ENCODE data around the gene WDR3.

Gene WDR3

DNA sequence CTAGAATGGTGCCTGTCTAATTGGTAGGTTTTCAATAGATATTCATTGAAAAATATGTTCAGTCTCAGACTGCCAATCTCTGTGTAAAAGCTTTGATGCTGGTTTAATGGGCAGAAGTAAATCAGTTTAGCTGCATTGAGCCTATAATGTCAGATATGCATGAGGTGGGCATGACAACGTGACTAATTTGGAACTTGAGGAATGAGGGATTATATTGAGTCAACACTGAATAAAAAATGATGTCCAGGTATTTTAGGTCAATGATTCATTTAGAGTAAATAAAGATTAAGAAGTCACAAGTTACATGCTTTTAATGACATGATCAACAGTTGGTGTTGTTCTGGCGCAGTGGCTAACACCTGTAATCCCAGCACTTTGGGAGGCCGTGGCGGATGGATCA lies 3.0 kb downstream of the WDR3 start:
- TF ChIP-seq POLR2AphosphoS5 (IDR thresholded peaks at IDR 0.05; ENCODE audit: low read depth, low read length) = no peak
- no peak for TF ChIP-seq FOXP2 (optimal IDR thresholded peaks at IDR 0.05; ENCODE audit: borderline replicate concordance, extremely low read depth, extremely low read length, insufficient read depth)
- TF ChIP-seq SIN3A (IDR thresholded peaks at IDR 0.05; ENCODE audit: borderline replicate concordance, insufficient read depth, low read length) = no peak
- TF ChIP-seq, protein P1, sequence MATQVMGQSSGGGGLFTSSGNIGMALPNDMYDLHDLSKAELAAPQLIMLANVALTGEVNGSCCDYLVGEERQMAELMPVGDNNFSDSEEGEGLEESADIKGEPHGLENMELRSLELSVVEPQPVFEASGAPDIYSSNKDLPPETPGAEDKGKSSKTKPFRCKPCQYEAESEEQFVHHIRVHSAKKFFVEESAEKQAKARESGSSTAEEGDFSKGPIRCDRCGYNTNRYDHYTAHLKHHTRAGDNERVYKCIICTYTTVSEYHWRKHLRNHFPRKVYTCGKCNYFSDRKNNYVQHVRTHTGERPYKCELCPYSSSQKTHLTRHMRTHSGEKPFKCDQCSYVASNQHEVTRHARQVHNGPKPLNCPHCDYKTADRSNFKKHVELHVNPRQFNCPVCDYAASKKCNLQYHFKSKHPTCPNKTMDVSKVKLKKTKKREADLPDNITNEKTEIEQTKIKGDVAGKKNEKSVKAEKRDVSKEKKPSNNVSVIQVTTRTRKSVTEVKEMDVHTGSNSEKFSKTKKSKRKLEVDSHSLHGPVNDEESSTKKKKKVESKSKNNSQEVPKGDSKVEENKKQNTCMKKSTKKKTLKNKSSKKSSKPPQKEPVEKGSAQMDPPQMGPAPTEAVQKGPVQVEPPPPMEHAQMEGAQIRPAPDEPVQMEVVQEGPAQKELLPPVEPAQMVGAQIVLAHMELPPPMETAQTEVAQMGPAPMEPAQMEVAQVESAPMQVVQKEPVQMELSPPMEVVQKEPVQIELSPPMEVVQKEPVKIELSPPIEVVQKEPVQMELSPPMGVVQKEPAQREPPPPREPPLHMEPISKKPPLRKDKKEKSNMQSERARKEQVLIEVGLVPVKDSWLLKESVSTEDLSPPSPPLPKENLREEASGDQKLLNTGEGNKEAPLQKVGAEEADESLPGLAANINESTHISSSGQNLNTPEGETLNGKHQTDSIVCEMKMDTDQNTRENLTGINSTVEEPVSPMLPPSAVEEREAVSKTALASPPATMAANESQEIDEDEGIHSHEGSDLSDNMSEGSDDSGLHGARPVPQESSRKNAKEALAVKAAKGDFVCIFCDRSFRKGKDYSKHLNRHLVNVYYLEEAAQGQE (IDR thresholded peaks at IDR 0.05; ENCODE audit: insufficient read depth in 1 of 2, low read depth in 2 of 2, low read length in 2 of 2) = no peak
- no peak for TF ChIP-seq TAF1 (IDR thresholded peaks at IDR 0.05; ENCODE audit: borderline replicate concordance, insufficient read depth, low read length)

DNA sequence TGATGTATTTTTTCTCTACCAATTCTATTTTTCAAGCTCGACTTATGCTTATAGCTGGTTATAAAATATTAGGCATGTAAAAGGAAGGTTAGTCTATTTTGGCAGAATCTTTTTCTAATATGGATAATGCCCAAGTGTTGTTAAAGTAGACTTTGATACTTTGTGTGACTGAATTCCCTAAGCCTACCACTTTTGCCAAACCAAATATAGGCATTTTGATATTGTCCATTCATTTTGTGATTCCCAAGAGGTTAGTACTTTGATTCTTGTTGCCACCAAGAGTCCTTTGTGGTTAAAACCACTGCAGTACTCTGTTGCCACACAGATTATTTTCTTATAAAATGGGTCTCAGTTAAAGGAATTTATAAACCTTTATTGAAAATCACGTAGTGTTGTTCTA lies 4.2 kb downstream of the WDR3 start:
- TF ChIP-seq POLR2AphosphoS5 (IDR thresholded peaks at IDR 0.05; ENCODE audit: low read depth, low read length) = no peak
- no peak for TF ChIP-seq FOXP2 (optimal IDR thresholded peaks at IDR 0.05; ENCODE audit: borderline replicate concordance, extremely low read depth, extremely low read length, insufficient read depth)
- TF ChIP-seq TAF1 (IDR thresholded peaks at IDR 0.05; ENCODE audit: borderline replicate concordance, insufficient read depth, low read length) = no peak
- TF ChIP-seq SIN3A (IDR thresholded peaks at IDR 0.05; ENCODE audit: borderline replicate concordance, insufficient read depth, low read length) = no peak
- TF ChIP-seq, protein P1 (IDR thresholded peaks at IDR 0.05; ENCODE audit: insufficient read depth in 1 of 2, low read depth in 2 of 2, low read length in 2 of 2) = no peak

DNA sequence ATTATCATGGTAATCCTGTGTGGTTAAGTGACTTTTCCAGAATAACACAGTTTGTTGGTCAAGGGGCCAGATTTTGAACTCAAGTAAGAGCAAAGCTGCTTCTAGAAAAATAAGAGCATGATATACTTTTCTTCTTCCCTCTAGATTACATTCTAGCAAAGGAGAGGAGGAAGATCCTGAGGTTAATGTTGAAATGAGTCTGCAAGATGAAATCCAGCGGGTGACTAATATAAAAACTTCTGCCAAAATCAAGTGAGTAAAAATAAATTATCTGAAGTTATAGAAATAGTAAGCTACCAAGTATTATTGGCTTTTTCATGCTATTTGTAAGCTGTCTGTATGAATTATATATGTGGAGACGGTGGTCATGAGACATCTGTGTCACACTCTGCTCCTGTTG lies 12.8 kb downstream of the WDR3 start:
- TF ChIP-seq POLR2AphosphoS5 (IDR thresholded peaks at IDR 0.05; ENCODE audit: low read depth, low read length) = no peak
- TF ChIP-seq FOXP2 (optimal IDR thresholded peaks at IDR 0.05; ENCODE audit: borderline replicate concordance, extremely low read depth, extremely low read length, insufficient read depth) = no peak
- TF ChIP-seq SIN3A (IDR thresholded peaks at IDR 0.05; ENCODE audit: borderline replicate concordance, insufficient read depth, low read length) = no peak
- no peak for TF ChIP-seq TAF1 (IDR thresholded peaks at IDR 0.05; ENCODE audit: borderline replicate concordance, insufficient read depth, low read length)
- TF ChIP-seq, protein P1 (IDR thresholded peaks at IDR 0.05; ENCODE audit: insufficient read depth in 1 of 2, low read depth in 2 of 2, low read length in 2 of 2) = no peak

DNA sequence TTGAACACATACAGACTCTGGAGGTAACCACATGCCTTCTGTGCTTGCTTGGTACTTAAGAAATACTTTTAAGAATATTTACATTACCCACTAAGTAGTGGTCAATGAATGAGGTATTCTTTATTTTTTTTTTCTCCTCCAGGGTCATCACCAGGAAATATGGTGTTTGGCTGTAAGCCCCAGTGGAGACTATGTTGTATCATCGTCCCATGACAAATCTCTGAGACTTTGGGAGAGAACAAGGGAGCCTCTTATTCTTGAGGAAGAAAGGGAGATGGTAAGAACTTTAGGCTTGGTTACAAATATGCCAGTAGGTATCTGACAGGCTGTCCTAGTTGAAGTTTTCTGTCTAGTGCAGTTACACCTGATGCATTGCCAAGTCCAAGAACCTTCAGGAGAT lies 22.8 kb downstream of the WDR3 start:
- TF ChIP-seq SIN3A (IDR thresholded peaks at IDR 0.05; ENCODE audit: borderline replicate concordance, insufficient read depth, low read length) (no peak), POLR2AphosphoS5 (IDR thresholded peaks at IDR 0.05; ENCODE audit: low read depth, low read length) (no peak), FOXP2 (optimal IDR thresholded peaks at IDR 0.05; ENCODE audit: borderline replicate concordance, extremely low read depth, extremely low read length, insufficient read depth) (no peak), TAF1 (IDR thresholded peaks at IDR 0.05; ENCODE audit: borderline replicate concordance, insufficient read depth, low read length) (no peak)
- TF ChIP-seq, protein P1 (IDR thresholded peaks at IDR 0.05; ENCODE audit: insufficient read depth in 1 of 2, low read depth in 2 of 2, low read length in 2 of 2) = no peak

DNA sequence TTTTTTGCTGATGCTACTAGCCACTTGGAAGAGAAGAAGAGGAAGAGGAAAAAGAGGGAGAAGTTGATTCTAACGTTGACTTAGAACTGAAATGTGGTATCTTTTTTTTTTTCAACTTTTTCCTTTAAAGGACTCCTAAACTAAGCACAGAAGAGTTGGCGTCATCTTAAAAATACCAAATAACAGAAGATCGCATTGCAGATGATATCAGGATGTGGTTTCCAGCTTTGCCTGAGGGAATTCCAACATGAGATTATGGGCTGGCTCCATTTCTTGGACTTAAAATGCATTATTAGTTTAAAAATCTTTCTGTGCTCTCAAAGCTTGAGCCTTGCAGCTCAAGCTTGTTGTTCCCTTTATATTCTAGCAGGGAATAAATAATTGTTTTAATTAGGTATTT lies 29.8 kb downstream of the WDR3 start:
- TF ChIP-seq SIN3A (IDR thresholded peaks at IDR 0.05; ENCODE audit: borderline replicate concordance, insufficient read depth, low read length) (no peak), TAF1 (IDR thresholded peaks at IDR 0.05; ENCODE audit: borderline replicate concordance, insufficient read depth, low read length) (no peak), FOXP2 (optimal IDR thresholded peaks at IDR 0.05; ENCODE audit: borderline replicate concordance, extremely low read depth, extremely low read length, insufficient read depth) (no peak), POLR2AphosphoS5 (IDR thresholded peaks at IDR 0.05; ENCODE audit: low read depth, low read length) (no peak)
- TF ChIP-seq, protein P1 (IDR thresholded peaks at IDR 0.05; ENCODE audit: insufficient read depth in 1 of 2, low read depth in 2 of 2, low read length in 2 of 2) = no peak

All from PFSK-1 (cell line).